Ishikawa (cell line): ENCODE data around the gene PWP1.

Experiments
- EGR1 ChIP-seq: IDR thresholded peaks from 2 replicates; pipeline ENCODE4 v1.6.1; 2012
- EP300 ChIP-seq: IDR thresholded peaks from 2 replicates; pipeline ENCODE4 v1.6.1; 2012; ENCODE audit warnings: borderline replicate concordance
- FOXM1 ChIP-seq: IDR thresholded peaks from 2 replicates; pipeline ENCODE4 v1.6.1; 2012; ENCODE audit warnings: low read depth, borderline replicate concordance
- MAX ChIP-seq: IDR thresholded peaks from 2 replicates; pipeline ENCODE4 v1.6.1; 2012
- RAD21 ChIP-seq: IDR thresholded peaks from 2 replicates; pipeline ENCODE4 v1.6.1; 2012; ENCODE audit warnings: low read depth
- REST ChIP-seq: IDR thresholded peaks from 2 replicates; pipeline ENCODE4 v1.6.1; 2012; ENCODE audit warnings: low read depth, mild to moderate bottlenecking
- TAF1 ChIP-seq: IDR thresholded peaks from 2 replicates; pipeline ENCODE4 v1.6.1; 2012; ENCODE audit warnings: low read depth, mild to moderate bottlenecking
- USF1 ChIP-seq: IDR thresholded peaks from 2 replicates; pipeline ENCODE4 v1.6.1; 2012

DNA sequence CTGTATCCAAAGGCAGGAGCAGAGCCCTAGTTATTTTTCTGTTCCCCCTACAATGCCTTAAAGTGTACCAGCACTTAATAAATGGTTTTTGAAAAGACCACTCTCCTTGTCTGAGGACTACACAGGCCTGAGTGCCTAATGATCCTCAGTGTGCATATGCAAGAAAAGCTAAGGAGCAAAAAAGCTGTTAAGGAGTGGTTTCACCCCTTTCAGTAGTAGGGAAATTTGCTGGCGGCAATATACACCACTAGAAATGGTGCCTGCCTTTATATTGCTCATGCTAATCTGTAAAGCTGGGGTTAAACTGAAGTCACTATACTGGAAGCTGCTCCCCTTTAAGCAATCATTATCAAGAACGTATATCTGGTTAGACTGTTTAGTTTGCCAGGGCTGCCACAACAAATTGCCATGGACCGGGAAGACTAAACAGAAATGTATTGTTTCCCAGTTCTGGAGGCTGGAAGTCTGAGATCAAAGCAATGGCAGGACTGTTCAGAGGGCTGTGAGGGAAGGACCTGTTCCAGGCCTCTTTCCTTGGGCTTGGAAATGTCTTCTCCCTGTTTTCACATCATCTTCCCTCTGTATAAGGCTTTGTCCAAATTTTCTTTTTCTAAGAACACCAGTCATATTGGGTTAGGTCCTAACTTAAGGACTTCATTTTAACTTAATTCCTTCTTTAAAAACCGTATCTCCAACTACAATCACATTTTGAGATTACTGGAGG lies 45.2 kb downstream of the PWP1 start:
- TF ChIP-seq MAX (no peak), RAD21 (no peak), FOXM1 (no peak), EP300 (no peak), REST (no peak), EGR1 (no peak), TAF1 (no peak), USF1 (no peak)
